ENCODE results near the gene ABI3BP.

DNA sequence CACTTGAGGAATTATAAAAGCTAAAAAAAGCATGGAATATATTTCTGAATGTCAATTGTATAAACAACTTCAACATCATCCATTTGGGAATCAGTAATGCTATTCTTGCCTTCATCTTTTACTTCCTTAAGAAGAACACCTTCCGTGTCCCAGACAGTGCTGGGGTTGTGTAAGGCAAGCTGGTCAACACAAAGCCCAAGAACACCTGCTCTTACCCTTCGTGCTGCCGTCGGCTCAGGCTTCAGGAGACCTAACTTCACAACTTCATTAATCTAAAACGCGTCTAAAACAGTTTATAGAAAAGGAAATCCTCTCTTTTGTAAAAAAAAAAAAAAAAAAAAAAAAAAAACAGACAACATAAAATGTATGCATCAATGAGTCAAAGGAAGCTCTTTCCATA is 81.3 kb downstream of the ABI3BP start:
- no peak for TF ChIP-seq GATA3 (IDR thresholded peaks at IDR 0.05; ENCODE audit: low read depth, low read length)
- no peak for TF ChIP-seq GATA2 (IDR thresholded peaks at IDR 0.05; ENCODE audit: low read depth, low read length)

Data from SH-SY5Y (cell line).